GM18867 (cell line): Measurements from ENCODE around the gene RPS15A.
"Not testable (repeated sequence)": the region's sequence is repeated elsewhere in the genome, so short reads cannot be mapped to it uniquely, and the experiment has no call there.

ENCODE experiments used
- ATAC-seq: cut with Tn5 transposase; IDR thresholded peaks from one replicate; pipeline ENCODE4 v1.9.1; 2021; ENCODE audit warnings: mild to moderate bottlenecking, moderate library complexity; ENCODE audit not compliant: unreplicated experiment

Gene RPS15A

GRCh38 chr16:18799500-18799899 lies 9.4 kb upstream of the RPS15A start:
- no peak for ATAC-seq

GRCh38 chr16:18797746-18798145 lies 7.6 kb upstream of the RPS15A start:
- no peak for ATAC-seq

- ATAC-seq, result no peak
These were observed 6.2 kb upstream of the RPS15A start for GRCh38 chr16:18796377-18796776.

GRCh38 chr16:18792836-18793433 lies 2.8 kb upstream of the RPS15A start:
- no peak for ATAC-seq

GRCh38 chr16:18789515-18789849 lies 652 bp downstream of the RPS15A start:
- ATAC-seq, result no peak

GRCh38 chr16:18788828-18789514 lies 1.2 kb downstream of the RPS15A start:
- no peak for ATAC-seq

- no peak for ATAC-seq
These were observed 5.1 kb downstream of the RPS15A start for GRCh38 chr16:18784917-18785623.

GRCh38 chr16:18783430-18784341 lies 6.4 kb downstream of the RPS15A start:
- no peak for ATAC-seq

GRCh38 chr16:18782697-18783429 lies 7.3 kb downstream of the RPS15A start:
- ATAC-seq, result no peak

GRCh38 chr16:18781232-18781631 lies 8.9 kb downstream of the RPS15A start:
- ATAC-seq, result not testable (repeated sequence)

GRCh38 chr16:18780460-18781026 lies 9.6 kb downstream of the RPS15A start:
- ATAC-seq, result not testable (repeated sequence)

GRCh38 chr16:18777664-18778063 lies 12.5 kb downstream of the RPS15A start:
- not testable (repeated sequence) for ATAC-seq

GRCh38 chr16:18776334-18776733 lies 13.8 kb downstream of the RPS15A start:
- ATAC-seq, result not testable (repeated sequence)

- not testable (repeated sequence) for ATAC-seq
These were observed 15.5 kb downstream of the RPS15A start for GRCh38 chr16:18774651-18775050.

- ATAC-seq, result not testable (repeated sequence)
These were observed 18.0 kb downstream of the RPS15A start for GRCh38 chr16:18772171-18772570.

- not testable (repeated sequence) for ATAC-seq
These were observed 19.7 kb downstream of the RPS15A start for GRCh38 chr16:18770336-18770962.

- ATAC-seq, result peak; percentile 74
These were observed 22.9 kb downstream of the RPS15A start for GRCh38 chr16:18767217-18767616.

- peak; percentile 39 for ATAC-seq
These were observed 27.4 kb downstream of the RPS15A start for GRCh38 chr16:18762713-18763112.
